Activated CD4-positive, CD25-positive, alpha-beta regulatory T cell treated with anti-CD3 and anti-CD28 coated beads, Interleukin-2, amount 50 U/mL, for 72 hours (primary cell): Measurements from ENCODE around the gene IKZF2.

Experiments used
- DNase-seq: peaks from one replicate; pipeline ENCODE4 v3.0.0; 2021

IKZF2 gene

DNA sequence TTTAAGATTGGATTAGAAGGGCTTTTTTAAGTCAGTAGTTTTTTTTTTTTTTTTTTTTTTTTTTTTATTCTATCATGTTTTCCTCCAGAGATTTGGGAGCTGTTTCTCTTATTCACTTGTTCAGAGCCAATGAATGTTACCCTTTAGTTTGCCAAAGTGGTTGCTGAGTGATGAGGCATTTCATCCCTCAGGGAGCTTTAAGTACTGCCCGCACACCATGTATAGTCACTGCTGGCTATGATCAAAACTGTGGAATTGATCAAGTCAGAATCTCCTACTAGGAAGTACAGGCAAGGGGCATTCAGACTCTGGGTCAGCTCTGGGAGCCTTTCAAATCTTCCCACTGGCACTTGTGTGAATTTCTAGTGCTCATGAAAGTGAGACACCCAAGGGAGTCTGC is 201.6 kb downstream of the IKZF2 start:
- no peak for DNase-seq
